Measurements from ENCODE around the gene ELOVL6.

- TF ChIP-seq CTCF (IDR thresholded peaks at IDR 0.05) (no peak), POLR2A (IDR thresholded peaks at IDR 0.05) (no peak)
These were observed 151.8 kb downstream of the ELOVL6 start for GRCh38 chr4:110046588-110047049.
